GM18909 (cell line): ENCODE measurements around the gene MED25.

Experiments used
- ATAC-seq: cut with Tn5 transposase; IDR thresholded peaks from one replicate; pipeline ENCODE4 v1.9.1; 2021; ENCODE audit warnings: mild to moderate bottlenecking; ENCODE audit not compliant: unreplicated experiment, poor library complexity

The MED25 gene

GRCh38 chr19:49881672-49882394, 63.7 kb downstream of the MED25 start:
- ATAC-seq, result no peak

- no peak for ATAC-seq
Observed at GRCh38 chr19:49882643-49883042, 64.6 kb downstream of the MED25 start.

GRCh38 chr19:49883094-49883493, 65.0 kb downstream of the MED25 start:
- ATAC-seq, result no peak

- no peak for ATAC-seq
Observed at GRCh38 chr19:49884109-49884508, 66.0 kb downstream of the MED25 start.

- no peak for ATAC-seq
Observed at GRCh38 chr19:49884760-49885159, 66.7 kb downstream of the MED25 start.
